HFFc6 (cell line): Measurements from ENCODE around the gene ALK. TPM values are rescaled to one million over a fixed set of nuclear protein-coding genes. Genes with fewer than 3 reads are reported as not detected.

Experiments used
- DNase-seq: peaks from one replicate; pipeline ENCODE4 v3.0.0-alpha.2; 2018
- H3K27ac Mint-ChIP-seq: 2 replicates; pipeline ENCODE4 v1.8.0; 2020; ENCODE audit warnings: mild to moderate bottlenecking, mixed read lengths
- H3K27me3 Mint-ChIP-seq: 2 replicates; pipeline ENCODE4 v1.8.0; 2021; ENCODE audit warnings: mild to moderate bottlenecking, moderate library complexity, mixed read lengths; ENCODE audit not compliant: insufficient read depth
- H3K36me3 Mint-ChIP-seq: 2 replicates; pipeline ENCODE4 v1.8.0; 2021; ENCODE audit warnings: low read depth, mixed read lengths
- H3K4me1 Mint-ChIP-seq: 2 replicates; pipeline ENCODE4 v1.8.0; 2020; ENCODE audit warnings: low read depth, mixed read lengths
- H3K4me3 Mint-ChIP-seq: 2 replicates; pipeline ENCODE4 v1.8.0; 2020; ENCODE audit warnings: mild to moderate bottlenecking, moderate library complexity, mixed read lengths
- H3K9me3 Mint-ChIP-seq: 2 replicates; pipeline ENCODE4 v1.8.0; 2020; ENCODE audit warnings: mild to moderate bottlenecking, mixed read lengths
- CTCF ChIP-seq: fragments of 200-600 bp; sonication (generic); IDR thresholded peaks from 2 replicates; pipeline ENCODE4 v1.5.0; 2021; ENCODE audit warnings: antibody characterized with exemption, mild to moderate bottlenecking
- total RNA-seq, 6 experiments: library from RNA; stranded (reverse); fragmentation: NEBNext Ultra II Directional; extraction: Animal tissue kit (Norgen Biotek cat#: 25700); gene quantifications; 2 replicates in 1 of 6; 3 replicates in 5 of 6; pipeline ENCODE4 v1.2.3, GENCODE V29; 2021

The ALK gene
- total RNA-seq, 6 experiments from 2014 or later, result not detected

- H3K9me3 Mint-ChIP-seq, result no peaks in the 10 kb centered on the region
- H3K4me3 Mint-ChIP-seq, result no peak overlapping the region
- no peaks in the 10 kb centered on the region for H3K36me3 Mint-ChIP-seq
- TF ChIP-seq CTCF, result no peak
- H3K27me3 Mint-ChIP-seq, result peaks cover 8% of the 10 kb centered on the region
- H3K27ac Mint-ChIP-seq, result no peak overlapping the region
- no peak for DNase-seq
- no peaks in the 10 kb centered on the region for H3K4me1 Mint-ChIP-seq
These were observed 282.7 kb downstream of the ALK start for GRCh38 chr2:29638641-29639040.

GRCh38 chr2:29634916-29635315 lies 286.5 kb downstream of the ALK start:
- no peak for TF ChIP-seq CTCF
- Mint-ChIP-seq H3K27me3 (peaks cover 5% of the 10 kb centered on the region), H3K36me3 (no peaks in the 10 kb centered on the region), H3K4me3 (no peak overlapping the region), H3K4me1 (peaks cover 15% of the 10 kb centered on the region), H3K9me3 (no peaks in the 10 kb centered on the region), H3K27ac (no peak overlapping the region)
- no peak for DNase-seq

- Mint-ChIP-seq H3K27me3 (no peaks in the 10 kb centered on the region; the same call in 1 of the 2 replicates), H3K4me1 (peaks cover 44% of the 10 kb centered on the region), H3K36me3 (no peaks in the 10 kb centered on the region), H3K4me3 (no peak overlapping the region), H3K27ac (no peak overlapping the region), H3K9me3 (no peaks in the 10 kb centered on the region)
- DNase-seq, result peak; percentile 33
- TF ChIP-seq CTCF, result no peak
These were observed 289.4 kb downstream of the ALK start for GRCh38 chr2:29632018-29632417.

- Mint-ChIP-seq H3K36me3 (no peaks in the 10 kb centered on the region), H3K27ac (no peak overlapping the region), H3K9me3 (no peaks in the 10 kb centered on the region), H3K4me1 (peaks cover 53% of the 10 kb centered on the region), H3K27me3 (no peaks in the 10 kb centered on the region; the same call in 1 of the 2 replicates), H3K4me3 (no peak overlapping the region)
- TF ChIP-seq CTCF, result no peak
- DNase-seq, result no peak
These were observed 291.9 kb downstream of the ALK start for GRCh38 chr2:29629495-29629894.

GRCh38 chr2:29628862-29629261 lies 292.5 kb downstream of the ALK start:
- H3K36me3 Mint-ChIP-seq, result no peaks in the 10 kb centered on the region
- DNase-seq, result no peak
- H3K27me3 Mint-ChIP-seq, result peaks cover 2% of the 10 kb centered on the region

More at GRCh38 chr2:29628862-29629261, 292.5 kb downstream of the ALK start:
- no peak for TF ChIP-seq CTCF
- Mint-ChIP-seq H3K27ac (no peak overlapping the region), H3K4me1 (peaks cover 53% of the 10 kb centered on the region), H3K9me3 (no peaks in the 10 kb centered on the region), H3K4me3 (no peak overlapping the region)
